ENCODE measurements around the gene AKT3.
"Not testable (repeated sequence)": the region's sequence is repeated elsewhere in the genome, so short reads cannot be mapped to it uniquely, and the experiment has no call there.

Gene AKT3

DNA sequence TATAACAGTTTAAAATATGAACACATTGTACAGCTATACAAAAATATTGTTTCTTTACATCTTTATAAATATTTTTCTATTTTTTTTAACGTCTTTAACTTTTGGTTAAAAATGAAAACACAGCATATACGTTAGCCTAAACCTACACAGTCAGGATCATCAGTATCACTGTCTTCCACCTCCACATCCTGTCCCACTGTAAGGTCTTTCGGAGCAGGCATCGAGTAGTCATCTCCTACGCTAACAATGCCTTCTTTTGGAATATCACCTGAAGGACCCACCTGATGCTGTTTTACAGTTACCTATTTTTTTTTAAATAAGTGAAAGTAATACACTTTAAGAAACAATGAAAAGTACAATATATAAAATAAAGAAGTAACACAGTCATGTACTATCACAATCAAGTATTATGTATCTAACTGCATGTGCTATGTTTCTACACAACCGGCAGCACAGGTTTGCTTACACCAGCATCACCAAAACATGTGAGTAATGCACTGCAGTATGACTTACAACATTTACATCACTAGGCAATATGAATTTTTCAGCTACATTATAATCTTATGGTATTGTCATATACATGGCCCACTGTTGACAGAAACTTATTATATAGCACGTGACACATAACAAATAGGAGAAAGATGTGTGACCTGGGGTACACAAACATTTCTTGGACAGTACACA is 254.4 kb downstream of the AKT3 start:
- DNase-seq: no peak

- no peak for DNase-seq
Measured at GRCh38 chr1:243594455-243594854, 255.6 kb downstream of the AKT3 start.

- DNase-seq: not testable (repeated sequence)
Measured at GRCh38 chr1:243589286-243589685, 260.8 kb downstream of the AKT3 start.

- DNase-seq: no peak
Measured at GRCh38 chr1:243587823-243588560, 262.1 kb downstream of the AKT3 start.

- DNase-seq: no peak
Measured at GRCh38 chr1:243587285-243587684, 262.8 kb downstream of the AKT3 start.

DNA sequence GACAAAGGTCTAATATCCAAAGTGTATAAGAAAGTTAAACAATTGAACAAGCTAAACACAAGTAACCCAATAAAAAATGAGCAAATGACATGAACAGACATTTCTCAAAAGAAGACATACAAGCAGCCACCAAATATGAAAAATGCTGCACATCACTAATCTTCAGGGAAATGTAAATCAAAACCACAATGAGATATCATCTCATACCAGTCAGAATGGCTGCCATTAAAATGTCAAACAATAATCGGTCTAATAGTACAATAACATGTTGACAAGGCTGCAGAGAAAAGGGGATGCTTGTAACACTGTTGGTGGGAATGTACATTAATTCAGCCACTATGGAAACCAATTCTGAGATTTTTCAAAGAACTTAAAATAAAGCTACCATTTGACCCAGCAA is 264.1 kb downstream of the AKT3 start:
- no peak for DNase-seq

GRCh38 chr1:243582326-243582725 is 267.7 kb downstream of the AKT3 start:
- no peak for DNase-seq

GRCh38 chr1:243580984-243581383 is 269.1 kb downstream of the AKT3 start:
- DNase-seq: no peak

GRCh38 chr1:243580072-243580471 is 270.0 kb downstream of the AKT3 start:
- no peak for DNase-seq

DNA sequence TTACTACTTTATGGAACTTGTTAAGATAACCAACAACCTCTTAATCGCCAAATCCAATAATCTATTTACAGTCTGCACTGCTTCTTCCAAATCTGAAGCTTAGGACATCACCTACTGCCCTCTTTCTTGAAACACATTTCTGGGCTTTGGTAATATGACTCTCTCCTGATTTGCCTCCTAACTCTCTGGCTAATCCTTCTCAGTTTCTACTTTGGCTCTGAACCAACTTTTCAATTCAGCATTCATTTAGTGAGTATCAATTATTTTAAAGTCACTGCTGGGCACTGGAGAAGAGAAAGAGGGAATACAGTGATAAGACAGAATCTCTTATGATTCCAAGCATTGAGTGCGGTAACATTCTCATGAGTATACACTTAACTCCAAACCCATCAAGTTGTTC is 275.0 kb downstream of the AKT3 start:
- no peak for DNase-seq

DNA sequence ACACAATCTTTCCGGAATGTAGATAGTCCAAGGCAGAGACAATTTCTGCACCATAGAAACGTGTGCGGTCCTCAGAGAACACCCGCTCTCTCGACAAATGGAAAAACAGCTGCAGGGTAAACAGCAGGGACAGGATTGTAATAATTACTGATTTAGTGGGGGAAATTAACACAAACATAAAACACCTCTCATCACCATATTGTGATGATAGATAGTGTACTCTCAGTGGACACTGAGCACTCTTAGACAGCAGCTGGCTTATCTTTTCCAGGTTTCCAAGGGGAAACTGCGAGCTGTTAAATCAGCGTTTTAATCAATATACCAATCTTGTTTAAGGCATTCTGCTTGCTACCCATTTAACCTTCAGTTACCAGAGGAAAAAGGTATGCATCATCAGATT is 277.1 kb downstream of the AKT3 start:
- no peak for DNase-seq

- no peak for DNase-seq
Measured at GRCh38 chr1:243568793-243569192, 281.2 kb downstream of the AKT3 start.

GRCh38 chr1:243564814-243565213 is 285.2 kb downstream of the AKT3 start:
- DNase-seq: no peak

DNA sequence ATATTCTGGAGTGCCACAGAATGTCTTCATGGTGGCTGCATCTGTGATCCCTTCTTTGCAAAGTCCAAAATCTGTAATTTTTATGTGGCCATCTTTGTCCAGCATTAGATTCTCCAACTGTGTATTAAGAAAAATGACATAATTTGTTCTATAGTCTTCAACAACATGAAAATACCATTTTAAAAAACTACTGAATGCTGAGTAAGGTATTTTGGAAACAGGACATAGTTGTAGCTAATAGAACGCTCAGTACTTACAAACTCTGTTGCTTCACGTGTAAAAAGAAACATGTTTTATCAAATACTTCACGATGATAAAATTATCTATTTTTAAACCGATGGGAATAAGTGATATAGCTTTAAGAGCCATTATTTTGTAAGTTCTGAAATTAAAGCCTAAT is 286.3 kb downstream of the AKT3 start:
- no peak for DNase-seq

DNA sequence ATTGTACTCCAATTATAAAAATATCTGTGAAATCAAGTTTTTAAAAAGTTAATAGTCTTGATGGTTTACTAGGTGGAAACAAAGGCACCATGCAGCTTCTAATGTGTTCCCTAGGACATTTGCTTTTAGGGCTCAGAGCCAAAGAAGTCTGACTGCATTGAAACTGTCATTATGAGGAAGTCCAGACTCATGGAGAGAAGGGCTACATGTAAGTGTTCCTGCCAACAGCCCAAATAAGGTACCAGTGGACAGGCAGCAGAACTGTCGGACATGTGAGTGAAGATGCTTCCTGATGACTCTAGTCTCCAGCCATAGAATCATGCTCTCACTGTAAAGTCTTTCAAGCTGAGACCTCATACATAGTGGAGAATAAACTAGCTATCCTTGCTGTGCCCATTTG is 287.6 kb downstream of the AKT3 start:
- DNase-seq: no peak

DNA sequence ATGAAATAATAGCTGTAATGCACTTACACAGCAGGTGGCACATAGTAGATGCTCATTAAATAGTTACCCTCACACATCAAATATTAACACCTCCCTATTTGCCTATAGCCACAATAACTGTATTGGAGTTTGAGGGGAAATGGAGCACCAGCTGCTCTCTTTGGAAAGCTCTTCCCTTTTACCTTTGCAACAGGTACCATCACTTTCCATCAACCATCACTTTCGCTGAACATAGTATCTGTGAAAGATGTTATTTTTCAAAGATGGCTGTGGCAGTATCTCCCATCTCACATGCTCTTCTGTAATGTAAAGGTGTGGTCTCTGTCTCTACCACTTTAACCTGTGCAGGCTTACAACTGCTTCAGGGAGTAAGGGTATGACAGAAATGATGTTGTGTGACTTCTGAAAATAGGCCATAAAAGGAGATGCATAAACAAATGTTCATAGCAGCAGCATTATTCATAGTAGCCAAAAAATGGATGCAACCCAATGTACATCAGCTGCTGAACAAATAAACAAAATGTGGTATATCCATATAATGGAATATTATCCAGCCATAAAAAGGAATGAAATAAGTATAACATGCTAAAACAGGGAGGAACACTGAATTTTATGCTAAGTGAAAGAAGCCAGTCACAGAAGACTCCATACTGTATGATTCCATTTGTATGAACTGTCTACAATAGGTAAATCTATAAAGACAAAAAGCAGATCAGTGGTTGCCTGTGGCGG is 288.3 kb downstream of the AKT3 start:
- DNase-seq: no peak

DNA sequence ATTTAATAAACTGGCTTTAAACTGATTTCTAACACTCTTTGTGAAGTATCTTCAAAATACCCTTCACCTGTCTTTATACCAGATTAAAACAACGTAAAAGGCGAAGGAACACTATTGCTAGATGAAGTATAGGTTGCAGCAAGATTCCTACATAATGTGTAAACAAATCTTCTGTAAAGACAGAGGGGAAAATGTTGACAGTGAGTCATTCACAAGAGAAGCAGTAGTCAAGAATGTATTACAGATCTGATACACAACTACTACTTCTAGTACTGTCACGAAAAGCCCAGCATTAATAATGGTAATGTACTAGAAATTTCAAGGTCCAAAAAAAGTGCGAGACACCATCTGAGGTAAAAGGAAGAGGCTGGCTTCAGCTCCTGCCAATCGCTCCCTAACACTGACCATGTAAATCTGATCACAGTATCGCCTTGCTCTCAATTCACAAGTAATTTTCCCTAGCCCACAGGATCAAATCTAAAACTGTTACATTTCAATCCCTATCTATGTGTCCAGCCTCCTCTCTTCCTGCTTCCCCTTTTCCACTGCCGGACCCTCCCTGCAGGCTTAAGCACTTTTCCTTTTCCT is 290.4 kb downstream of the AKT3 start:
- no peak for DNase-seq

GRCh38 chr1:243558576-243558975 is 291.5 kb downstream of the AKT3 start:
- no peak for DNase-seq

- DNase-seq: no peak
Measured at GRCh38 chr1:243557866-243558265, 292.2 kb downstream of the AKT3 start.

GRCh38 chr1:243554686-243555085 is 295.4 kb downstream of the AKT3 start:
- DNase-seq: no peak

DNA sequence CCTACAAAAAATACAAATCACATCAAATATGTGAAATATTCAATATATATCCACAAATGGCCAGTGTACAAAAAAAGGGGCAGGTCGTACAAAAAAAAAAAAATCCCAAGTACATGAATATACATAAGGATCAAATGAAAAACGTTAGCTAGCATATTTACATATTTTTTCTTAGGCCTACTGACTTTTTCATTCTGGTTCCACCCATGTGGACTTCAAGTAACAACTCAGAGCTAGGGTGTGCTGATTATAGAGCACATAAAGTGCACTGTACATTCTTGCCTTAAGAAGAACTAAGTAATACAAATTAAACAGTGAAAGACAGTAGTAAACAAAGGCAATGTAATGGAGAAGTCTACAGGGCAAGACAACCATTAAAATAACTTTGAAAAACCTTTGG is 297.0 kb downstream of the AKT3 start:
- no peak for DNase-seq

DNA sequence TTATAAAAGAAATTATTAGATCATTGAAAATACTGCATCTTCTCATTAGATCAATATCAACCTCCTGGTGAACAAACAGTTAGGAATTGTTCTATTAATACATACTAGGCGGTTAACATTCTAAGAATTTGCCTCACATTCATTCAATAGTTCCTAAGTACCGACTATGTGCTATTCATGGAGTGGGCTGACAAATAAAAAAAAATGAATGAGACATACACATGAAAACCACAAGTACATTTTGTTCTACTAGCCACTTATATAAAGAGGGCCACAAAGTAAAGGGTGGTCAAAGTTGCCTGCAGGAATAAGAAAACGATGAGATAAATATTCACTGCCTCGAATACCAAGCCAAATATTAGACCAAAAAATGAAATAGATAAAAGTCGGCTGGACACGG is 299.8 kb downstream of the AKT3 start:
- no peak for DNase-seq

GRCh38 chr1:243549791-243550190 is 300.3 kb downstream of the AKT3 start:
- DNase-seq: no peak

DNA sequence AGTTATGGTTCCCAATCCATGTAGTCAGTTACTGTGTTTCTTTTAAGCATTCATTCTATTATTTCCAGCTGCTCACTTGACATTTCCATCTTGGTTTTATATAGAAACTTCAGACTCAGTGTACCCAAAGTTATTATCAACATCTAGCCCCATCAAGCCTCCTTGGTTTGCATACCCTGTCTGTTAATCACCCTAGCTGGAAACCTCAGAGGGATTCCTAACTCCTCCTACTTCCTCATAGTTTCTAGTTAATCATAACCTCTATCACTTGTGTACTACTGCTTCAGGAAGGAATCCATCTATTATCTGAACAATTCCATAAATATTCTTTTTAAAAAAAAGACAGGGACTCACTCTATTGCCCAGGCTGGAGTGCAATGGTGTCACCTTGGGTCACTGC is 300.9 kb downstream of the AKT3 start:
- DNase-seq: no peak
